ENCODE data around the gene PTCD1. TPM values are rescaled to one million over a fixed set of nuclear protein-coding genes. Genes with fewer than 3 reads are reported as not detected.
"Not testable (repeated sequence)": the region's sequence is repeated elsewhere in the genome, so short reads cannot be mapped to it uniquely, and the experiment has no call there.

Gene PTCD1
- total RNA-seq, 1 experiment from 2014 or later, result 11.8 TPM

- H3K4me1 ChIP-seq (ENCODE audit: insufficient read depth, low read length, poor library complexity, severe bottlenecking), result no peaks in the 10 kb centered on the region
Observed at GRCh38 chr7:99419323-99420021, 19.1 kb downstream of the PTCD1 start.

GRCh38 chr7:99418260-99418659 is 20.3 kb downstream of the PTCD1 start:
- POLR2A ChIA-PET (ENCODE audit: low non-redundant PET), result no interaction called here
- Histone ChIP-seq H3K4me3 (ENCODE audit: low read depth, low read length, poor library complexity, severe bottlenecking) (no peak overlapping the region), H3K27ac (ENCODE audit: low read depth, low read length, poor library complexity, severe bottlenecking) (no peak overlapping the region), H3K4me1 (ENCODE audit: insufficient read depth, low read length, poor library complexity, severe bottlenecking) (no peaks in the 10 kb centered on the region), H3K27me3 (replicated peaks; ENCODE audit: insufficient read depth, low read depth, low read length, poor library complexity) (no peaks in the 10 kb centered on the region), H3K9me3 (ENCODE audit: low read depth, low read length, poor library complexity, severe bottlenecking) (no peaks in the 10 kb centered on the region), H3K36me3 (ENCODE audit: insufficient read depth, low read length, poor library complexity, severe bottlenecking) (peaks cover 87% of the 10 kb centered on the region)
- no peak for DNase-seq (ENCODE audit: low spot score)
- no TSS peak for BruUV-seq (replicated peaks)
- intact Hi-C loops (cut with micrococcal nuclease; ENCODE audit: unreplicated experiment), result no loop called here
- CTCF ChIA-PET, result no interaction called here
- no peak for TF ChIP-seq EZH2 (IDR thresholded peaks at IDR 0.05; ENCODE audit: borderline replicate concordance, low read depth, low read length, poor library complexity, severe bottlenecking)
- TF ChIP-seq, protein P1, sequence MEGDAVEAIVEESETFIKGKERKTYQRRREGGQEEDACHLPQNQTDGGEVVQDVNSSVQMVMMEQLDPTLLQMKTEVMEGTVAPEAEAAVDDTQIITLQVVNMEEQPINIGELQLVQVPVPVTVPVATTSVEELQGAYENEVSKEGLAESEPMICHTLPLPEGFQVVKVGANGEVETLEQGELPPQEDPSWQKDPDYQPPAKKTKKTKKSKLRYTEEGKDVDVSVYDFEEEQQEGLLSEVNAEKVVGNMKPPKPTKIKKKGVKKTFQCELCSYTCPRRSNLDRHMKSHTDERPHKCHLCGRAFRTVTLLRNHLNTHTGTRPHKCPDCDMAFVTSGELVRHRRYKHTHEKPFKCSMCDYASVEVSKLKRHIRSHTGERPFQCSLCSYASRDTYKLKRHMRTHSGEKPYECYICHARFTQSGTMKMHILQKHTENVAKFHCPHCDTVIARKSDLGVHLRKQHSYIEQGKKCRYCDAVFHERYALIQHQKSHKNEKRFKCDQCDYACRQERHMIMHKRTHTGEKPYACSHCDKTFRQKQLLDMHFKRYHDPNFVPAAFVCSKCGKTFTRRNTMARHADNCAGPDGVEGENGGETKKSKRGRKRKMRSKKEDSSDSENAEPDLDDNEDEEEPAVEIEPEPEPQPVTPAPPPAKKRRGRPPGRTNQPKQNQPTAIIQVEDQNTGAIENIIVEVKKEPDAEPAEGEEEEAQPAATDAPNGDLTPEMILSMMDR (conservative IDR thresholded peaks at IDR 0.05; ENCODE audit: low read depth, low read length), result no peak

More at GRCh38 chr7:99419323-99420021, 19.1 kb downstream of the PTCD1 start:
- CTCF ChIA-PET, result interaction anchor here (0.6 kb wide), 1 partner anchor 1922 kb away, joined by 5 read pairs; no protein-coding TSS in a partner anchor
- H3K36me3 ChIP-seq (ENCODE audit: insufficient read depth, low read length, poor library complexity, severe bottlenecking), result peaks cover 87% of the 10 kb centered on the region
- no TSS peak for BruUV-seq (replicated peaks)
- DNase-seq (ENCODE audit: low spot score), result no peak
- H3K27me3 ChIP-seq (replicated peaks; ENCODE audit: insufficient read depth, low read depth, low read length, poor library complexity), result no peaks in the 10 kb centered on the region
- H3K9me3 ChIP-seq (ENCODE audit: low read depth, low read length, poor library complexity, severe bottlenecking), result no peaks in the 10 kb centered on the region
- no peak for TF ChIP-seq EZH2 (IDR thresholded peaks at IDR 0.05; ENCODE audit: borderline replicate concordance, low read depth, low read length, poor library complexity, severe bottlenecking)
- TF ChIP-seq, protein P1 (conservative IDR thresholded peaks at IDR 0.05; ENCODE audit: low read depth, low read length), result no peak
- no peak overlapping the region for H3K4me3 ChIP-seq (ENCODE audit: low read depth, low read length, poor library complexity, severe bottlenecking)
- intact Hi-C loops (cut with micrococcal nuclease; ENCODE audit: unreplicated experiment), result no loop called here
- H3K27ac ChIP-seq (ENCODE audit: low read depth, low read length, poor library complexity, severe bottlenecking), result no peak overlapping the region
- POLR2A ChIA-PET (ENCODE audit: low non-redundant PET), result no interaction called here

DNA sequence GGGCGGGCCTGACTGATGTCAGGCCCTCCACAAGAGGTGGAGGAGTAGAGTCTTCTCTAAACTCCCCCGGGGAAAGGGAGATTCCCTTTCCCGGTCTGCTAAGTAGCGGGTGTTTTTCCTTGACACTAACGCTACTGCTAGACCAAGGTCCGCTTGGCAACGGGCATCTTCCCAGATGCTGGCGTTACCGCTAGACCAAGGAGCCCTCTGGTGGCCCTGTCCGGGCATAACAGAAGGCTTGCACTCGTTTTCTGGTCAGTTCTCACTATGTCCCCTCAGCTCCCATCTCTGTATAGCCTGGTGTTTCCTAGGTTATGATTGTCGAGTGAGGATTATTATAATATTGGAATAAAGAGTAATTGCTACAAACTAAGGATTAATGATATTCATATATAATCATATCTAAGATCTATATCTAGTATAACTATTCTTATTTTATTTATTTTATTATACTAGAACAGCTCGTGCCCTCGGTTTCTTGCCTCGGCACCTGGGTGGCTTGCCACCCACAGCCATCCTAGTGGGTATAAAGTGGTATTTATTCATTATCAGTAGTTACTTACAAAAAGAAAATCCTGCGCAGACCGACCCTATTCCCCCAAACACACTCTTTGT is 23.0 kb downstream of the PTCD1 start:
- TF ChIP-seq, protein P1 (conservative IDR thresholded peaks at IDR 0.05; ENCODE audit: low read depth, low read length), result peak; percentile 55
- H3K27ac ChIP-seq (ENCODE audit: low read depth, low read length, poor library complexity, severe bottlenecking); intact Hi-C loops (cut with micrococcal nuclease; ENCODE audit: unreplicated experiment); H3K27me3 ChIP-seq (replicated peaks; ENCODE audit: insufficient read depth, low read depth, low read length, poor library complexity); H3K9me3 ChIP-seq (ENCODE audit: low read depth, low read length, poor library complexity, severe bottlenecking); BruUV-seq (replicated peaks); H3K4me3 ChIP-seq (ENCODE audit: low read depth, low read length, poor library complexity, severe bottlenecking); H3K4me1 ChIP-seq (ENCODE audit: insufficient read depth, low read length, poor library complexity, severe bottlenecking); CTCF ChIA-PET: not testable (repeated sequence)
- POLR2A ChIA-PET (ENCODE audit: low non-redundant PET), result interaction anchor here (0.6 kb wide), 1 partner anchor 298 kb away, joined by 3 read pairs; no protein-coding TSS in a partner anchor
- peaks cover 92% of the 10 kb centered on the region for H3K36me3 ChIP-seq (ENCODE audit: insufficient read depth, low read length, poor library complexity, severe bottlenecking)
- DNase-seq (ENCODE audit: low spot score), result peak; percentile 53

All from A673 (cell line).